Measurements from ENCODE around the gene CAMTA1. TPM values are rescaled to one million over a fixed set of nuclear protein-coding genes. Genes with fewer than 3 reads are reported as not detected.

CAMTA1 gene
- total and polyA plus RNA-seq, 2 experiments from 2014 or later: 213 to 341 TPM

- no peaks in the 10 kb centered on the region for H3K4me1 ChIP-seq (ENCODE audit: low read depth)
- H3K9me3 ChIP-seq (ENCODE audit: low read depth): no peaks in the 10 kb centered on the region
- no peaks in the 10 kb centered on the region for H3K36me3 ChIP-seq
- TF ChIP-seq CTCF (IDR thresholded peaks at IDR 0.05; ENCODE audit: low read depth, low read length): no peak
- no peak overlapping the region for H3K27ac ChIP-seq
- H3K4me3 ChIP-seq: no peak overlapping the region
- DNase-seq (ENCODE audit: low read depth in 1 of 2, low spot score in 1 of 2): peak in 1 of 2 donors; percentile 34
- H3K27me3 ChIP-seq: no peaks in the 10 kb centered on the region
Observed at GRCh38 chr1:7265771-7266371, 480.6 kb downstream of the CAMTA1 start.

GRCh38 chr1:7266561-7266960 lies 481.3 kb downstream of the CAMTA1 start:
- TF ChIP-seq CTCF (IDR thresholded peaks at IDR 0.05; ENCODE audit: low read depth, low read length): no peak
- Histone ChIP-seq H3K4me3 (no peak overlapping the region), H3K36me3 (no peaks in the 10 kb centered on the region), H3K9me3 (ENCODE audit: low read depth) (no peaks in the 10 kb centered on the region), H3K27me3 (no peaks in the 10 kb centered on the region), H3K27ac (no peak overlapping the region), H3K4me1 (ENCODE audit: low read depth) (no peaks in the 10 kb centered on the region)
- no peak for DNase-seq (ENCODE audit: low read depth in 1 of 2, low spot score in 1 of 2)

- TF ChIP-seq CTCF (IDR thresholded peaks at IDR 0.05; ENCODE audit: low read depth, low read length): no peak
- Histone ChIP-seq H3K4me1 (ENCODE audit: low read depth) (no peaks in the 10 kb centered on the region), H3K27me3 (no peaks in the 10 kb centered on the region), H3K36me3 (no peaks in the 10 kb centered on the region), H3K4me3 (no peak overlapping the region), H3K9me3 (ENCODE audit: low read depth) (no peaks in the 10 kb centered on the region), H3K27ac (no peak overlapping the region)
- DNase-seq (ENCODE audit: low read depth in 1 of 2, low spot score in 1 of 2): no peak
Observed at GRCh38 chr1:7267493-7267892, 482.2 kb downstream of the CAMTA1 start.

GRCh38 chr1:7268983-7269382 lies 483.7 kb downstream of the CAMTA1 start:
- Histone ChIP-seq H3K4me3 (no peak overlapping the region), H3K27ac (no peak overlapping the region), H3K27me3 (no peaks in the 10 kb centered on the region), H3K9me3 (ENCODE audit: low read depth) (no peaks in the 10 kb centered on the region), H3K4me1 (ENCODE audit: low read depth) (no peaks in the 10 kb centered on the region), H3K36me3 (no peaks in the 10 kb centered on the region)
- TF ChIP-seq CTCF (IDR thresholded peaks at IDR 0.05; ENCODE audit: low read depth, low read length): no peak
- no peak for DNase-seq (ENCODE audit: low read depth in 1 of 2, low spot score in 1 of 2)

GRCh38 chr1:7269525-7269924 lies 484.3 kb downstream of the CAMTA1 start:
- no peak overlapping the region for H3K4me3 ChIP-seq
- DNase-seq (ENCODE audit: low read depth in 1 of 2, low spot score in 1 of 2): no peak
- no peaks in the 10 kb centered on the region for H3K4me1 ChIP-seq (ENCODE audit: low read depth)
- no peak for TF ChIP-seq CTCF (IDR thresholded peaks at IDR 0.05; ENCODE audit: low read depth, low read length)
- H3K36me3 ChIP-seq: no peaks in the 10 kb centered on the region
- no peaks in the 10 kb centered on the region for H3K9me3 ChIP-seq (ENCODE audit: low read depth)
- H3K27me3 ChIP-seq: no peaks in the 10 kb centered on the region
- no peak overlapping the region for H3K27ac ChIP-seq

Data from cardiac muscle cell (in vitro differentiated cells and primary cell).